ENCODE data around the gene FXYD6.

FXYD6 gene

GRCh38 chr11:117888139-117888566, 11.7 kb upstream of the FXYD6 start:
- no peak for TF ChIP-seq CTCF (IDR thresholded peaks at IDR 0.05)

GRCh38 chr11:117887431-117888138, 11.1 kb upstream of the FXYD6 start:
- TF ChIP-seq CTCF (IDR thresholded peaks at IDR 0.05) = no peak

- no peak for TF ChIP-seq CTCF (IDR thresholded peaks at IDR 0.05)
Observed at GRCh38 chr11:117885777-117886176, 9.3 kb upstream of the FXYD6 start.

GRCh38 chr11:117884994-117885393, 8.5 kb upstream of the FXYD6 start:
- no peak for TF ChIP-seq CTCF (IDR thresholded peaks at IDR 0.05)

- TF ChIP-seq CTCF (IDR thresholded peaks at IDR 0.05) = no peak
Observed at GRCh38 chr11:117883063-117883462, 6.6 kb upstream of the FXYD6 start.

- no peak for TF ChIP-seq CTCF (IDR thresholded peaks at IDR 0.05)
Observed at GRCh38 chr11:117882311-117882905, 6.0 kb upstream of the FXYD6 start.

GRCh38 chr11:117881217-117881616, 4.8 kb upstream of the FXYD6 start:
- no peak for TF ChIP-seq CTCF (IDR thresholded peaks at IDR 0.05)

Measured in LNCAP (cell line).